ENCODE data around the gene CNTNAP2. TPM values are rescaled to one million over a fixed set of nuclear protein-coding genes. Genes with fewer than 3 reads are reported as not detected.

The CNTNAP2 gene
- total and polyA plus RNA-seq, 2 donors (not counting 1 experiment from before 2014, with no cell fraction given): not detected

GRCh38 chr7:146885231-146885630 lies 768.6 kb downstream of the CNTNAP2 start:
- Histone ChIP-seq H3K27me3 (ENCODE audit: control insufficient read depth, insufficient read depth, low read length) (no peaks in the 10 kb centered on the region), H3K4me3 (replicated peaks in 1 of 4; ENCODE audit: control extremely low read depth in 1 of 4, insufficient read depth in 1 of 4, low read depth in 3 of 4, low read length in 4 of 4) (no peak overlapping the region), H3K27ac (ENCODE audit: insufficient read depth, low read length) (no peak overlapping the region), H2AFZ (ENCODE audit: low read length) (no peak overlapping the region), H3K9ac (ENCODE audit: insufficient read depth, low read length) (no peak overlapping the region), H3K4me1 (ENCODE audit: control insufficient read depth, extremely low read depth, insufficient read depth, low read length) (no peaks in the 10 kb centered on the region), H3K36me3 (ENCODE audit: control insufficient read depth, insufficient read depth, low read length) (no peaks in the 10 kb centered on the region), H3K4me2 (ENCODE audit: extremely low read depth, insufficient read depth, low read length) (no peak overlapping the region), H4K20me1 (ENCODE audit: control insufficient read depth, extremely low read depth, insufficient read depth, low read length) (no peaks in the 10 kb centered on the region), H3K79me2 (ENCODE audit: control insufficient read depth, insufficient read depth, low read length) (no peaks in the 10 kb centered on the region), H3K9me3 (ENCODE audit: control insufficient read depth, insufficient read depth, low read depth, low read length) (no peaks in the 10 kb centered on the region)
- DNase-seq (ENCODE audit: low read depth in 2 of 2): no peak
- TF ChIP-seq CTCF (conservative IDR thresholded peaks at IDR 0.05 in 1 of 2, IDR thresholded peaks at IDR 0.05 in 1 of 2; ENCODE audit: low read depth in 1 of 2, low read length in 2 of 2) (no peak), EZH2 (IDR thresholded peaks at IDR 0.05; ENCODE audit: low read length, missing control alignments) (no peak)

- no peaks in the 10 kb centered on the region for H3K27me3 ChIP-seq (ENCODE audit: control insufficient read depth, insufficient read depth, low read length)
- no peaks in the 10 kb centered on the region for H3K4me1 ChIP-seq (ENCODE audit: control insufficient read depth, extremely low read depth, insufficient read depth, low read length)
- no peak overlapping the region for H3K27ac ChIP-seq (ENCODE audit: insufficient read depth, low read length)
- no peak overlapping the region for H3K4me3 ChIP-seq (replicated peaks in 1 of 4; ENCODE audit: control extremely low read depth in 1 of 4, insufficient read depth in 1 of 4, low read depth in 3 of 4, low read length in 4 of 4)
- H3K4me2 ChIP-seq (ENCODE audit: extremely low read depth, insufficient read depth, low read length): no peak overlapping the region
- no peak for TF ChIP-seq EZH2 (IDR thresholded peaks at IDR 0.05; ENCODE audit: low read length, missing control alignments)
- TF ChIP-seq CTCF (conservative IDR thresholded peaks at IDR 0.05 in 1 of 2, IDR thresholded peaks at IDR 0.05 in 1 of 2; ENCODE audit: low read depth in 1 of 2, low read length in 2 of 2): no peak
- no peaks in the 10 kb centered on the region for H4K20me1 ChIP-seq (ENCODE audit: control insufficient read depth, extremely low read depth, insufficient read depth, low read length)
- no peaks in the 10 kb centered on the region for H3K9me3 ChIP-seq (ENCODE audit: control insufficient read depth, insufficient read depth, low read depth, low read length)
- H2AFZ ChIP-seq (ENCODE audit: low read length): no peak overlapping the region
- no peaks in the 10 kb centered on the region for H3K79me2 ChIP-seq (ENCODE audit: control insufficient read depth, insufficient read depth, low read length)
- DNase-seq (ENCODE audit: low read depth in 2 of 2): no peak
- no peaks in the 10 kb centered on the region for H3K36me3 ChIP-seq (ENCODE audit: control insufficient read depth, insufficient read depth, low read length)
- no peak overlapping the region for H3K9ac ChIP-seq (ENCODE audit: insufficient read depth, low read length)
These were observed 773.4 kb downstream of the CNTNAP2 start for GRCh38 chr7:146889806-146890555.

GRCh38 chr7:146892151-146892550 lies 775.5 kb downstream of the CNTNAP2 start:
- Histone ChIP-seq H3K9ac (ENCODE audit: insufficient read depth, low read length) (no peak overlapping the region), H3K27ac (ENCODE audit: insufficient read depth, low read length) (no peak overlapping the region), H3K4me2 (ENCODE audit: extremely low read depth, insufficient read depth, low read length) (no peak overlapping the region), H3K36me3 (ENCODE audit: control insufficient read depth, insufficient read depth, low read length) (no peaks in the 10 kb centered on the region), H3K9me3 (ENCODE audit: control insufficient read depth, insufficient read depth, low read depth, low read length) (no peaks in the 10 kb centered on the region), H2AFZ (ENCODE audit: low read length) (no peak overlapping the region), H4K20me1 (ENCODE audit: control insufficient read depth, extremely low read depth, insufficient read depth, low read length) (no peaks in the 10 kb centered on the region), H3K27me3 (ENCODE audit: control insufficient read depth, insufficient read depth, low read length) (no peaks in the 10 kb centered on the region), H3K4me3 (replicated peaks in 1 of 4; ENCODE audit: control extremely low read depth in 1 of 4, insufficient read depth in 1 of 4, low read depth in 3 of 4, low read length in 4 of 4) (no peak overlapping the region), H3K4me1 (ENCODE audit: control insufficient read depth, extremely low read depth, insufficient read depth, low read length) (no peaks in the 10 kb centered on the region), H3K79me2 (ENCODE audit: control insufficient read depth, insufficient read depth, low read length) (no peaks in the 10 kb centered on the region)
- no peak for TF ChIP-seq EZH2 (IDR thresholded peaks at IDR 0.05; ENCODE audit: low read length, missing control alignments)
- no peak for TF ChIP-seq CTCF (conservative IDR thresholded peaks at IDR 0.05 in 1 of 2, IDR thresholded peaks at IDR 0.05 in 1 of 2; ENCODE audit: low read depth in 1 of 2, low read length in 2 of 2)
- DNase-seq (ENCODE audit: low read depth in 2 of 2): no peak

All from fibroblast of lung (primary cell).